ENCODE measurements around the gene ARMC2.
"Not testable (repeated sequence)": the region's sequence is repeated elsewhere in the genome, so short reads cannot be mapped to it uniquely, and the experiment has no call there.

ARMC2 gene

DNA sequence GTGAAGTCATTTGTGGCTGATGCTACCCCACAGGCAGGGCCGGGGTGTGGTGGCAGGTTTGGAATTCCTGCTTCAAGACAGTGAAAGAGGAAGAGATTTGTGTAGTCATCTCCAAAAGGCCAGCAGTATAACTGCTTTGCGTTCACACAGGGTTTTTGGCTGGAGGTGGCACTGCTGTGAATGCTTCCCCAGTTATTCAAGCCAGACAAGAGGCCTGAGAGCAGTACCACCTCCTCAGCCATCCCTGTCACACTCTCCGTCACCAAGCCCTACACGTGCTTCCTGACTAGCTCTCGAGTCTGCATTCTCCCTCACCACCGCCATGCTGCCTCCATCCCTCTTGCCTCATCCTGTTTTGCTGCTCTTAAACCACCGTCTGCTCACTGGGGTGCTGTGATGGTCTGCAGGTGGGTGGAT, 23.9 kb downstream of the ARMC2 start:
- DNase-seq (ENCODE audit: low read depth) = no peak

DNA sequence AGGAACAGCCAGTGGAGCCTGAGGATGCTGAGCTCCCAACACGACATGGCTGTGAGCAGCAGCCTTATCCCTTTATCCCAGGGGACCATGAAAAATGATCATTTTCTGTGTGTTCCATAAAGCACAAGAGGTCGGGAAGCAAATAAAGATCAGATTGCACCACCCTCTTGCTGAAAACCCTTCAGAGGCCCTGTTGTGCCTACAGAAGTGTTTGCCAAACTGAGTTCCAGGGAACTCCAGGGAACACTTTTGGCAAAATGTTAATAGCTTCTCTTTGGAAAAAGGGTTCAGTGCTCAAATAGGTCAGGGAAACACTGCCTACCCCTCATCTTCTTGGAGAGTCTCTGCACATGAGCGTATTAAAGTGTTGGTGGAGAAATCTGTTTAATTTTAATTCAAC, 24.4 kb downstream of the ARMC2 start:
- no peak for DNase-seq (ENCODE audit: low read depth)

DNA sequence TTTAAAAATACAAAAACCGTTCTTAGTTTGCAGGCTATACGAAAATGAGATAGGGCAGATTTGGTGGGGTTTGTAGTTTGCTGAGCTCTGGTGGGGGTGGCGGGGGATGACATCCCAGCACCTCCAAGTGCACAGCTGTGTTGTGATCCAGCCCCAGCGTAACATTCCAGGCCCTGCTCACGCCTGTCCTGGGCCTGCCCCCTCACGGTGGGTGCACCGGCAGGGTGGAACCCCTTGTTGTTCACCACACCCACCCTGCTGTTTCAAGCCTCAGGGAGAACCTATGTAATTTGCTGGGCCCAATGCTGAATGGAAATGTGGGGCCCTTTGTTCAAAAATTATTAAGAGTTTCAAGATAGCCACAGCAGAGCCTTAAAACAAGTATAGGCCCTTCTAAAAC, 25.0 kb downstream of the ARMC2 start:
- DNase-seq (ENCODE audit: low read depth) = no peak

DNA sequence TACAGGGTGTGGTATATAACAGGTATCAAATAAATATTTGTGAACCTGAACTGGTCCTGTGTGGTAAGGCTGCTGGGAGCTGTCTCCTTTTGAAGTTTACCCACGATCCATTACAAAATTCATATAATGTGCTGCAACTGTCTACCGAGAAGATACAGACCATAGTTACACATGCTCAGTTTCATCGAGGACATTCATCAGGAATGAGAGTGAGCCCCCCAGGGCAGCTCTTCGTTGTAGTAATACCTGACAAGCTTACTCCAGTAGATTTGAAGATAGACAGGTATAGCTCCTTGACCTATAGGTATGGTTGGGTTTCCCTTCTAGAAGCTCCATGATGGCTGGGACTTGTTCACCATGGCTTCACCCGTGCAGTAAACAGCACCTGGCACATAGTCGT, 25.7 kb downstream of the ARMC2 start:
- no peak for DNase-seq (ENCODE audit: low read depth)

DNA sequence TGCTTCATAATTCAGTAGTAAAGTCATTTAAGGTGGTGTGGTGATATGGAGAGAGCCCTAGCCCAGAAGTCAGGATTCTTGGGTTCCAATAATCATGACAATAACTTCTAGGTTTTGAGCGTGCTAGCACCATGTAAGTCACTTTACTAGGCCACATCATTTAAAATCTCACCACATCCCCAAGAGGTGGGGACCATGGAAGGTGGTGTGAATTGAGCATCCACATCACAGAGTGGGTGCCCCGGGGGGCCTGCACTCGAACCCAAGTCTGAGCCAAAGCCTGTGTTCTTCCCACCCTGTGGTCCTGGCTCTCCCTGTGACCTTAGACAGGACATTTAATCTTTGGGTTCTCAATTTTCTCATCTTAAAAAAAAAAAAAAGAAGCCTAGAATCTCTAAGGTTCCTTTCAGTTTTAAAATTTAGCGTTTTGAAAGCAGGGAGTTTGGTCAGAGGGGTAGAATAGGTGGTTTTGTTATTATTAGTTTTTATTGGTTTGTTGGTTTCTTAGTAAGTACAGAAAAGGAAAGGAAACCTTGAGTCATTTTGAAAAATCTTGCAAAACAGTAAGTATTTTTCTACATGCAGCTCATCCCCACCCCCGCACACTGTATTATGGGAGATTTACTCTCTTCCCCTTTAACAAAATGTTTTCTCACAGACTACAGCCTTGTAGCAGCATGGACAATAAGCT, 26.4 kb downstream of the ARMC2 start:
- no peak for DNase-seq (ENCODE audit: low read depth)

DNA sequence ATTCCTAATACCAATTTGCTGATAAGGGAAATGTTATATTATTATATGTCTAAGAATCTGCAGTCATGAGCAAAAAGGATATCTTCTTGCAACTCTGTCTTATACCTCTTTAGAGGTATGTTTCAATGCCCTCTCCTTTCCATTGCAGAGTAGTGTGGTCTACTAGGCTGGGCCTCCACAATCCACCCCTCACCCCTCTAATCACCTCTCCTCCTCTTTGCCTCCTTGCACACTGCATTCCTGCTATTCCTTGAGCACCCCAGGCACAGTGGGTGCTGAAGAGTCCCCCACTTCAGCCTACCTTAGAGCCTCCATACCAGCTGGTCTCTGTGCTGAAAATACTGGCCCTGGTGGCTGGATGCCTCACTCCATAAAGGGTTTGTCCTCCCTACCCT, 26.9 kb downstream of the ARMC2 start:
- no peak for DNase-seq (ENCODE audit: low read depth)

DNA sequence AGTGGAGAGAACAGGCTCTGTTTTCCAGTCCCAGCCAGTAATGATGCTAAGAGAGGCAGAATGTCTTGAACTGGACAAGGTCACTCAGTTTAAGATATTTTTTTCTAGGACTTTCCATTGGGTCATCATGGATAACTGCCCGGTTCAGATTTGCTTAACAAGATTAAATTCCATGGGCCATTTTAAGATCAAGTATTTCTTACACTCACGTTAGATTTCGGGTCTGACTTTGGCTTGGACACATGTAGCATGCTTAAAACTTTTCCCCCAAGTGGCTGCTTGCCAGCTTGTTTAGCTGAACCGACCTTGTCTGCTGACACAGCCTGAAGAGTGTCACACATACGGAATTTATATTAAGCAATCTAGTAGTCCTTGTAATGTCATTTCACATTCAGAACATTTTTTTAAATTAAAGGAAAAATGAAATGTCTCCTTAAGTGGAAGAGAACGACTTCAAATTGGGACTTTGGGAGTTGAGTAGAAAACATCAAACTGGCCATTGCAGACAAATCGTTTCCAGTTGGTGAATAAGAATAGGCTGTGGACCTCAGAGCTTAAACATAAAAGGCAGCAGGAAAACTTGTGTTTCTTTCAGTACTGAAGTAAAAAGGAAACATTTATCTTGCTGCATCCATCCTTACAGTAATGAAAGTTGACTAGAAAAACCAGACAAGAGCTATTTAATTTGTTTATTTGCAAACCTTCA, 29.0 kb downstream of the ARMC2 start:
- DNase-seq (ENCODE audit: low read depth) = no peak

DNA sequence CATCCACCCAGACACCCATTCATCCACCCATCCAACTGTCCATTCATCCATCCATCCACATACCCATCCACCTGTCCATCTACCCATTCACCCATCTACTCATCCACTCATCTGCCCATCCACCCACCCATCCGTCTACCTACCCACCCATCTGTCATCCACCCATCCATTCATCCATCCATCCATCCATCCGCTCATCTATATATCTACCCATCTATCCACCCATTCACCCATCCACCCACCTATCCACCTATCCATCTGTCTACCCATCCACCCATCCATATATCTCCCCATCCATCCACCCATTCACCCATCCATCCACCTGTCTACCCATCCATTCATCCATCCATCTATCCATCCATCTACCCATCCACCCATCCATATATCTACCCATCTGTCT, 30.7 kb downstream of the ARMC2 start:
- DNase-seq (ENCODE audit: low read depth) = no peak

DNA sequence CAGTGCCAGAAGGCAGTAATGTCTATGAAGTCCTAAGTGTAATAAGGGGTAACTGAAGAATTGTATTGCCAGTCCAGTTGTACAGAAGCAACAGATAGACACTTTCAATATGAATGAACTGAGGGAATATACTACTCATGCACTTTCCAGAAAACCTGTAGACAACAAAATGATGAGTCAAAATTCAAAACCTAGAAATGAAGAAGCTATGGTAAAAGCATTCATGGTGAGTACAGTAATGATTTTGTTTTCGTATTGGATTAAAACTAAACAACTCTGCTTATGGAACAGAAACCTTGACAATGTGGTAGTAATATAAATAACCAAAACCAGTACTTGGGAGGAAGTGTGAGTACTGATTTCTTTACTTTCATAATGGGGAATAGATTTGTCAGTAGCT, 35.0 kb downstream of the ARMC2 start:
- no peak for DNase-seq (ENCODE audit: low read depth)

DNA sequence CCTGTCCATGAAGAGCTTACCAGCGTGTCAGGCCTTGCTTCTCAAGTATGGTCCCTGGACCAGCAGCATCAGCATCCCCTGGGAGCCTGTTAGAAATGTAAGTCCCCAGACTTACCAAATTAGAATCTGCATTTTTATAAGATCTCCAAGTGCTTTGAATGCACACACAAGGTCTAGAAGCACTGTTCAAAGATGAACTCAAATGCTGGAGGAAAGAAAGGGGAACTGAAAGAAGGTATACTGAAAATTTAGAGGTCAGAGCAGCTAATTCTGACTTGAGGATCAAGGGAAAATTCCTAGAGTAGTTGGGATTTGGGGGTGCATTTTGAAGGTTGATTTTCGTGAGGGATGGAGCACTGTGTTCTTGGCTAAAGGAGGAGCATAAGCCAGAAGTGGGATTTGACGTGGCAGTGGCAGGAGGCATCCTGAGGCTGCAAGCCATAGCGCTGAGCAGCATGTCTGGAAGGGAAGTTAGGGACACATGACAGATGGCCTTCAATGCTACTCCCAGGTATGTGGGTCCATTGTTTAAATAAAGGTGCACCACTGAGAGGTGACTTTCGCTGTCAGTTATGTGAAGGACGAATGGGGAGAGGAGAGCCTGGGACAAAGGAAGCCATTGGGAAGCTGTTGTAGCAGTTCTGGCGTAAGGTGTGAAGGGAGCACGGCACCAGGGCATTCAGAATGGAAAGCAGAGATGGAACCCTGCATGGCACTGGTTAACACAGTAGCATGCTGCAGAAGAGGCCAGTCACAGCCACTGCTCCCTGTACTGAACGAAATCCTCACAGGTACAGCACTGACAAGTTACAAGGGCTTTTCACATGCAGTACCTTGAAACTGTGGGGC, 36.2 kb downstream of the ARMC2 start:
- DNase-seq (ENCODE audit: low read depth) = no peak

DNA sequence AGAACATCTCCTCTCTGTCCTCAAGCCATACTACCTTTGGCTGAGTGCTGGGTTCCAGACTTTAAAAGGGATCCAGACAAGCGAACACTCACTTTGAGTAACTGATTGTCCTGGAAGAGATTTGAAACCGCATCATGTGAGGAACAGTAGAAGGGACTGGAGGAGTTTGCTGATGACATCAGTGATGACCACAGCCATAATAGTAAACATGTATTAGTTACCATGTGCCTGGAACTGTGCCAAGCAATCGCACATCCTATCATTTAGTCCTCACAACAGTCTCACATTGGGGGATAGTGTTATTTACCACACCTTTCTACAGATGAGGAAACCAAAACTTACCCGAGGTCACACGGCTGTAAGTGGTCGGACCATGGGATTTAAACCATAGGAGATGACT, 39.8 kb downstream of the ARMC2 start:
- no peak for DNase-seq (ENCODE audit: low read depth)

DNA sequence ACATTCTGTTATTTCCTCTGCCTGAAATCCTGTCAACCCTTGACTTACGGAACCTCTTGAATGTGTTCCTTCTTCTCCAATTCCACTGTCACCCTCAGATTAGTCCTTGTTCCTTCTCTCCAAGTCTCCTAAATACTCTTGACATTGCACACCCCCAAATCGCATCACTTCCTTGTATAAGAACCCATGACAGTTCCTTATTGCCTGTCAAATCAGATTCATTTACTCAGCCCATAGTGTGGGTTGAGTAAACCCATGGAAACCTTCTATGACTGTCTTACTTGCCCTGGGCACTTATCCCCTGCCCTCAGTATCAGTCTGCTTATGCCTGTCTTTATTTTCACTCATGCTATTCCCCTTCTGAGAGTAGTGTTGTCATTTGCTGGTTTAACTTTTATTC, 40.5 kb downstream of the ARMC2 start:
- DNase-seq (ENCODE audit: low read depth) = no peak

DNA sequence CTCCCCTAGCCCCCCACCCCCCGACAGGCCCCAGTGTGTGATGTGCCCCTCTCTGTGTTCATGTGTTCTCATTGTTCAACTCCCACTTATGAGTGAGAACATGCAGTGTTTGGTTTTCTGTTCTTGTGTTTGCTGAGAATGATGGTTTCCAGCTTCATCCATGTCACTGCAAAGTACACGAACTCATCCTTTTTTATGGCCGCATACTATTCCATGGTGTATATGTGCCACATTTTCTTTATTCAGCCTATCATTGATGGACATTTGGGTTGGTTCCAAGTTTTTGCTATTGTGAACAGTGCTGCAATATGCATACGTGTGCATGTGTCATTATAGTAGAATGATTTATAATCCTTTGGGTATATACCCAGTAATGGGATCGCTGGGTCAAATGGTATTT, 42.7 kb downstream of the ARMC2 start:
- not testable (repeated sequence) for DNase-seq (ENCODE audit: low read depth)

DNA sequence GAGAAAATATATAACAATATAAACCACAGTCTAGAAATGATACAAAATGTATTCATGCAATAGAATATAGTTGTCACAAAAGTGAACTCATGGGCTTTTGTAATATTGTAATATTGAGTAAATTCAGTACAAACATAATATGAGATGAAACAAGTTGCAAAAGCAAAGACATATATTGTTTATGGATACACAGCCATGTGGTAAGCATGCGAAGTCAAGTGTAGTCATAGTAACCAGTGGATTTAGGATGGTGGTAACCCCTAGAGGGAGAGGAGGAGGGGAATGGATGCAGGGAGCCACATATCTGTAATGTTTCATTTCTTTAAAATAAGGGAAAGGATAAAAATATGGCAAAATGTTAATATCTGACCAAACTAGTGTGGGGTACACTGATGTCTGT, 47.3 kb downstream of the ARMC2 start:
- DNase-seq (ENCODE audit: low read depth) = no peak

DNA sequence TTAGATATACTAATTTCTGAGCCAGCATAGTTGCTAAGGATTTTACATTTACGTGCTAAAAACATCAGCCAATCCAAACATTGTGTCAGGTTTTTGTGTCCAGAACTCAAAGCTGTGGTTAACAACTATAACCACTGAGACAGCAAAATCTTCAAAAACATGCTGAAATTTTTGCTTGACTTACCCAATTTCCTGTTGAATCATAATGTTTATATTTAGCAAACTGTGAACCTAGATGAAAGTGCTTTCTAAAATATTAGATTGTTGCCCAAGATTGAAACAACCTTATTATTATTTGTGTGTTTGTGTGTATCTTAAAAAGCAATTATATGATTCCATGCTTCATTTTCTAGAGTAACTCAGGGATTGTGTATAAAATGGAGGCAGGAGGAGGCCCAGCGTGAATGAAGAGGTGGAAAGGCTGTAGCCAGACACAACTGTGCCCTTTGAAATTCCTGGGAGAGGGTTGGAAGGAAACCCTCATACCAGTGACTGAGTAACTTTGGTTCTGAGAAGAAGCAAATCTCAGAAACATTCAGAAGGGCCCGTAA, 48.0 kb downstream of the ARMC2 start:
- DNase-seq (ENCODE audit: low read depth) = no peak

DNA sequence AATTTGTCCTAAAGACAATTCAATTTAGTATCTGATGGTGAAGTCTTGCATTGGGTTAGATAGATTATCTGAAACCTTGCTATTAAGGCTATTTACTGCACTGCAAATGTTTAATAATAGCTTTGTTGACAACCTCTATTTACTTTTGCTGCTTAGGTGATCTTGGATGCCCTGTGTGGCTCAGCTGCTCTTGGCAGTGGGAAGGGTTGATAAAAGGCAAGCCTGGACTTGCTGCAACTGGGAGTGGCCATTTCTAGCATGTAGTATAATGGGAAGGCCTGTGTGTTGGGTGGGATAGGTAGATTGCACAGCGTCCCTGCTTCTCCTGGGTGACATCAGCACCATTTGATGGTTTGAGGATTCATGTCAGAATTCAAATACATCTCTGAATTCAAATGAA, 49.1 kb downstream of the ARMC2 start:
- DNase-seq (ENCODE audit: low read depth) = no peak

DNA sequence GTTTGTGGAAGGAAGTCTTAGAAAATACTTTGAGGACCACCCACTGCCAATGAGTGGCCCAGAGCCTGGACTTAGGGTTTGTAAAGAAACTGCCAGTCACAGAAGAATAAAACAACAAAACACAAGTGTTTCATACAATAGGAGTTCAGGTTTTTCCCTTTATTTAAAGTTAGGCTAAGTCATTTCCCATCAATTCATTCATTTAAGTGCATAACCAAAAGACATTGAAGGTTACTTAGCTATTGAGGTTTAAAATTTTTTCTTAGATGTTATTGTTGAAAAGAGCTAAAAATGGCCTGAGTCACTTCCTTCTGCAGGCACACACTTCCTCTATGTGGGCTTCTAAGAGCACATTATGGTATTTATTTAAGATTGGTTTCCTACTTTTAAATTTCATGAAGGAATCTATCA, 54.2 kb downstream of the ARMC2 start:
- no peak for DNase-seq (ENCODE audit: low read depth)

DNA sequence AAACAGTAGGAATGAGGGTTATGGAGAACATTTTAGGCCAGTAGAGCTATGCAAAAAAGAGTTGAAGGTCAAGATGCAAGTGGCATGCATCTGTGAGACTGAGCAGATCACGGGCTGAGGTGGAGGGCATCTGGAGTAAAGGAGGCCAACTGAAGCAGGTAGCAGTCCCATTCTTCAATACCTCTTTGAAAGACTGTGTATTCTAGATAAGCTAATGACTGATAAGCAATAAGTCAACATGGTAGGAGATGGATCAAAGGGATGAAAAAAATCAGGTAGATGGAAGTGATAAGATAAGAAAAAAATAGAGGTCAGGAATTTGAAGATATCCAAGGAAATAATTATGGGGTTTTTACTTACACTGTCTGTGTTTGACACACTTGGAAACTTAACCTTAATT, 55.6 kb downstream of the ARMC2 start:
- no peak for DNase-seq (ENCODE audit: low read depth)

DNA sequence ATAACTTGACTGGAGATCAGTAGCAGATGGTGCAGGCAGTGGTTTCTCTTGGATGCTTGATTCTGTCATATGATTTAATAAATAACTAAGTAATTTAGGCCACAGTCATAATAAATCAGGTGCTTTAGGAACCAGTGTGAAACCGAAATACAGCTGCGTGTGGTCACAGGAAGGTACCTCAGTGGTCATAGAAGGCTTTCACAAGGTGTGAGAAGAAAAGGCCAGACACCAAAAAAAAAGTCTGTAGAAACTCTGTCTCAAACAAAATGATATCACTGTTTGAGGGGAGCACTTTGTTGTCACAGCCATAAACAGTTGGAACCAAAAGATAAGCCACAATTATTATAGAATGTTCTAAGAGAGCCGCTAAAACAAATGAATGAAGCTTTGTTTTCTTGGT, 56.5 kb downstream of the ARMC2 start:
- no peak for DNase-seq (ENCODE audit: low read depth)

DNA sequence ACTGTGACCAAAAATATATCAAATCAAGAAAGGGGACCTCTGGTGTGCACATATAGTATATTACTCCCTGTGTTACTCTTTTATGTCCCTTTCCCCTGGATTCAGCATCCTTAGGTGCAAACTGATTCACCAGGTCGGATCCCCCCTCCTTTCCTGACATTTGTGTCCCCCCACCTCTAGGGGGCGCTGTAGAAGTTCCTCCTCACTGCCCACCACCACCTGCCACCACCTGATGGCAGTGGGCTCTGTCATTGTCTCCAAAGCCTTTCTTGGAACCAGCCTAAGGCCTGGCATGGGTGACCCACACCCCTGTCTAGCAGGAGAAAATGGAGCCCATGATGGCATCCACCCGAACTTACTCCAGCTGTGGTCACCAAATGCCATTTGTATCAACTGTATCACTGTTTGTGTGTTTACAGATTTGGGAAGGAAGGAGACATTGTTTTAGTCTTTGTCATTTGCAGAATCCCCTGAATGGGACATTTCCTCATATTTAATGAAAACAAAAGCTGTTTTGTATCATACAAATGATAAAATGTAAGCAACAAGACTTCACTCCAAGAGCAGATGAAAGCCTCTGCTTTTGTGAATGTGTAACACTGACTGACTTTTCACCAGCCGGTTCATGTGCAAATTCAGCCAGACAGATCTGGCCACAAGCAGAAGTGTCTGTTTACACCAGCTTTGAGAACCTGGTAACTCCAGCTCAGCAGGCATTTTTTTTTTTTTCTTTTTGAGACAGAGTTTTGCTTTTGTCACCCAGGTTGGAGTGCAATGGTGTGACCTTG, 66.2 kb downstream of the ARMC2 start:
- no peak for DNase-seq (ENCODE audit: low read depth)

DNA sequence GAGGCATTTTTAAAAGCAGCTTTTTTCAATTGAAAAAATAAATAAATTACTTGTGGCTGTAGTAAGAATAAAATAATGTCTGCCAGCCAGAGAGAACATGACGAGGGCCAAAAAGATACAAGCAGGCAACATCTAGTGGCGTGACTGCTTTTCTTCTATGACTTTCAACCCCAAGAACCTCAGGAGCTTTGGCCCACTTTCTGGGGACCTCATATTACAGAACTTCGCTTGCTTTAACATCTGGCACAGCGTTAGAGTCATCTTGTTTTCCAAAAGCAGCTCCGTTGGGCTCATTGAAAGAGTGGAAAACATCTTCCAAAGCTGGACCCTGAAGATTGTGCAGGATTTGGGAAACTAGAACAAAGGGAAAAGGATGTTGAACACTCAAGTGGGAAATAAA, 67.0 kb downstream of the ARMC2 start:
- no peak for DNase-seq (ENCODE audit: low read depth)
